IgD-negative memory B cell (primary cell): Measurements from ENCODE around the gene LY6G6C. TPM values are rescaled to one million over a fixed set of nuclear protein-coding genes. Genes with fewer than 3 reads are reported as not detected.

ENCODE experiments used
- H3K27ac Mint-ChIP-seq, 3 donors: one replicate each; pipeline ENCODE4 v1.8.0; 2020 to 2022; ENCODE audit warnings: mild to moderate bottlenecking in 3 of 3, mixed read lengths in 3 of 3, moderate library complexity in 1 of 3
- H3K27me3 Mint-ChIP-seq: one replicate; pipeline ENCODE4 v1.8.0; 2021; ENCODE audit warnings: mixed read lengths
- H3K36me3 Mint-ChIP-seq: one replicate; pipeline ENCODE4 v1.8.0; 2020; ENCODE audit warnings: mild to moderate bottlenecking, mixed read lengths
- H3K4me1 Mint-ChIP-seq, 3 donors: one replicate each; pipeline ENCODE4 v1.8.0; 2020 to 2022; ENCODE audit warnings: mixed read lengths in 3 of 3, mild to moderate bottlenecking in 1 of 3
- H3K4me3 Mint-ChIP-seq, 4 donors: one replicate each; pipeline ENCODE4 v1.8.0; 2020 to 2022; ENCODE audit warnings: mild to moderate bottlenecking in 4 of 4, mixed read lengths in 4 of 4, moderate library complexity in 3 of 4
- H3K9me3 Mint-ChIP-seq, 3 donors: one replicate each; pipeline ENCODE4 v1.8.0; 2020 to 2021; ENCODE audit warnings: mixed read lengths in 3 of 3, mild to moderate bottlenecking in 1 of 3
- polyA plus RNA-seq: library from polyadenylated mRNA; unstranded; fragments of 300-500 nt; fragmentation: Illumina TruSeq; gene quantifications from one replicate; pipeline ENCODE4 v1.2.3, GENCODE V29; 2021

LY6G6C gene
- polyA plus RNA-seq, 1 donor from 2014 or later, result not detected

DNA sequence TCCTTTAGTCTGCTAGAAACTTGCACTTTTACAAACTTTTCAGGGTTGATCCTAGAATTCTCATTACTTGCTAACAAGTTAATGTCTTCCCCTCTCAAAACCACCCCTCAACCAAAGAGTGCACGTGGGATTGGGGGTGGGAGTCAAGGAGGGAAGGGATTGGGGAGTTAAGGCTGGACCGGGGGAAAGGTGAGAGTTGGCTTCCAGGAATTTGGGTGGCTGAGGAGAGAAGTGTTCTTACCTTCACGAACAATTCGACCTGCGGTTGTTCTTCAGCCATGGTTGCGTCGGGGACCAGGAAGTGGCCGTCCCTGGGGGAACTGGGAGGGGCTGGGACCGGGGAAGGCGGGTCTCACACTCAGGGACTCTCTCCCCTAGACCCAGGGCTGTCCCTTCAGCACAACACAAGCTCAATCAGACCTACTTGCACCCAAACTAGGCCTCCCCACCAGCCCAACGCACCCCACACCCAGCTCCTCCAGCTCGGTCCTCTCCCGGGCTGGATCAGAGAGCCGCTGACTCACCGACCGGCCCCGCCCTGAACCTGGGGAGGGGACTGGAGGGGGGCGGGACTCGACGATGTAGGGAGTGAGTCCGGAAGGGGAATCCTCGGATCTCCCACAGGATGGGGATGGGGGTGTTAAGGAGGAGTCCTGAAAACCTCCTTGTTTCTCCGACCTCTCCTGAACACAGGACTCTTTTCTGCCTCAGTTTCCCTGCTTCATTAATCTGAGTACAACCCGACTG is 14.6 kb upstream of the LY6G6C start, which contains the start of gene CLIC1:
CLIC1 (minus strand) TSS at position 510 of the 747 bp plus-strand sequence; CDS start at position 280, 230 bp downstream.
- H3K4me3 Mint-ChIP-seq, result peak within 1 kb of the TSS; percentile 93 to 99 (median 98)
- H3K4me1 Mint-ChIP-seq, result peaks cover 32 to 48% (median 43%) of the 10 kb centered on the region in 3 donors
- no peaks in the 10 kb centered on the region for H3K9me3 Mint-ChIP-seq
- H3K36me3 Mint-ChIP-seq, result peaks cover 3% of the 10 kb centered on the region
- H3K27ac Mint-ChIP-seq, result peak within 1 kb of the TSS; percentile 93 to 98 (median 95)
- H3K27me3 Mint-ChIP-seq, result no peaks in the 10 kb centered on the region

DNA sequence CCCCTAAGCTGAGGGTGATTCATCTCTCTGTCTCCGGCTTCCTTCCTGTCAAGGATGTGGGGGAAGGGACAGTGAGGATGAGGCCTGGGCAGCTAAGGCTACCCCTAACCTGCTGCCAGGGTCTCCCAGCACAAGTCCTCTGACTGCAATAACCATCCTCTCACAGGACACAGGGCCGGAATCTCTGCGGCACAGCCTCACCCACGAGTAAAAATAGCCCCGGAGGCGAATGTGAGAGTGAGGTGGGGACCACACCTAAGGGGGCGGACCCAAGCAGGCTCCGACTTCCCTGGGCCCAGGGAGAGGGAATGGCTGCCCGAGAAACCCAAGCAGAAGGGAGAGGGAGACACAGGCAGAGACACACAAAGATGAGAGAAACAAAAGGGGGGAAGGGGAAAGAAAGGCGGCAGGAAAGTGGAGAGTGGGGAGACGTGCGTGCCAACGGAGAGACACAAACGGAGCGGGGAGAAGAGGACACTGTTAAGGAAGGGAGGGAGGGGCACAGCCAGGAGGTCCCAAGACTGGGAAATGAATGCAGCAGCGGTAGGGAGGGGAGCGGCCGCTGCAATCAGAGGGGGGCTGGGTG is 13.4 kb upstream of the LY6G6C start:
- peaks cover 31 to 46% (median 43%) of the 10 kb centered on the region in 3 donors for H3K4me1 Mint-ChIP-seq
- H3K4me3 Mint-ChIP-seq, result peak overlapping the region; percentile 93 to 99 (median 98)
- peaks cover 5% of the 10 kb centered on the region for H3K36me3 Mint-ChIP-seq
- peak overlapping the region; percentile 93 to 98 (median 95) for H3K27ac Mint-ChIP-seq
- H3K27me3 Mint-ChIP-seq, result no peaks in the 10 kb centered on the region
- H3K9me3 Mint-ChIP-seq, result no peaks in the 10 kb centered on the region

DNA sequence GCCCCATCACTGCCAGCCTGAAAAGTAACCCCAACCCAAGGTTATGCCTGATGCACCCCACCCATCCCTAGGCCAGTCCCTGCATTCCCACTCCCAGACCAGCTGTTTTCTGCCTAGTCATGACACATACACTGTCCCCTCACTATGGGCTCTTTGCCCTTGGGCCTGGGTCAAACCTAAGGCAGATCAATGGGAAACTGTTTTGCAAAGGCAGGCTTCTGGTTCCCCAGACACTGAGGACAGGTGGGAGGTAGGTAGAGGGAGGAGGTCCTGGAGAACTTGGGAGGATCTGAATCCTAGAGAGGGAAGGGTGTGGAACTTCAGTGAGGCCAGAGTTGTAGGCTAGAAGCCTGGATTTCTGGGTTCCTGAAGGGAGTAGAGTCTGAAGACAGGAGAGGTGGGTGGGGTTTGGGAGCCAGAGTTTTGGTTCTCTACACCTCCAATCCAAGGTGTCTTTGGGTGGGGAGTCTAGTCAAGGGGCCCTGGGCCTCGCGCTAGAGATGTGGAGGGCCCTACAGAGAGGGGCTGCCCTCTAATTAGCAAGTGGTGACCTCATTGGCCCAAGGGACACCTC is 12.8 kb upstream of the LY6G6C start:
- peak overlapping the region; percentile 93 to 98 (median 95) for H3K27ac Mint-ChIP-seq
- peaks cover 26 to 43% (median 42%) of the 10 kb centered on the region in 3 donors for H3K4me1 Mint-ChIP-seq
- no peaks in the 10 kb centered on the region for H3K9me3 Mint-ChIP-seq
- H3K36me3 Mint-ChIP-seq, result peaks cover 5% of the 10 kb centered on the region
- peak overlapping the region; percentile 93 to 99 (median 98) for H3K4me3 Mint-ChIP-seq
- no peaks in the 10 kb centered on the region for H3K27me3 Mint-ChIP-seq

DNA sequence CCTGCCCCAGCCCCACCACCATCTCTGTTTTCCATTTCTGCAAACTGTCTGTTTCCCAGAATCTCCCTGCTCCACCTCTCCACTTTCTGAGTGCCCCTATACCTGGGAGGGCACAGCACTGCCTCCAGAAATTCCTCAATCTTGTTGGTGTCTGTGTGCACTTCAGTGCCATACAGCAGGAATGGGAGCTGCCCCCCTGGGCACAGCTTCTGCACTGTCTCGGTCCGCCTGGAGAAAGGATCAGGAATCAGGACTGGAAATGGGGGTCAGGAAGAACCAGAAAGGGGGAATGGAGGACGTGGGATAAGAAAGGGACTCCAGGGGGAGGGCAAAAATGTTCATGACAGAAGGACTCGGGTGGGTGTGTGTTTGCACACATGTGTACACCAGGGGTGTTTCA is 12.2 kb upstream of the LY6G6C start:
- Mint-ChIP-seq H3K4me3 (peak overlapping the region; percentile 65 to 98 (median 95)), H3K36me3 (peaks cover 5% of the 10 kb centered on the region), H3K27ac (peak overlapping the region in 2 of 3 donors; percentile 76 to 93), H3K27me3 (no peaks in the 10 kb centered on the region), H3K4me1 (peaks cover 25 to 40% (median 40%) of the 10 kb centered on the region in 3 donors), H3K9me3 (no peaks in the 10 kb centered on the region)

DNA sequence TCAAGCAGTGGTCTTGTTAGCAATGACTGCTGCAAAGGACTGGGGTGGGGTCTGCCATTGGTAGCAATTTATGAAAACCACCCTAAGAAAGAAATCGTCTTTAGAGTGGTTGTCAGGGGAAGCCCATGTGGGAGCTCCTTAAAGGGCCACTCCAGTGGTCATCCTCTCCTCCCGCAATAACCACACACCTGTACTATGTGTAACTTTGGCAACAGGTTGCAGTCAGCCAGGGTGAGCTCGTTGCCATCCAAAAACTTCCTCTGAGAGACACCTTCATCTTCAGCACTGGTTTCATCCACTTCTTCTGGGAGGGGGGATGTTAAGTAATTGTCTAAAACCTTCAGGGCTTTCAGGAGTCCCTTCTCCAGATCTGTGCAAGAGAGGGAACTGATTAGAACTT is 10.5 kb upstream of the LY6G6C start:
- Mint-ChIP-seq H3K4me3 (peak overlapping the region in 2 of 4 donors; percentile 54 to 97), H3K4me1 (peaks cover 18 to 40% (median 35%) of the 10 kb centered on the region in 3 donors), H3K36me3 (peaks cover 10% of the 10 kb centered on the region), H3K27me3 (no peaks in the 10 kb centered on the region), H3K27ac (peak overlapping the region in 1 of 3 donors; percentile 54), H3K9me3 (no peaks in the 10 kb centered on the region)

DNA sequence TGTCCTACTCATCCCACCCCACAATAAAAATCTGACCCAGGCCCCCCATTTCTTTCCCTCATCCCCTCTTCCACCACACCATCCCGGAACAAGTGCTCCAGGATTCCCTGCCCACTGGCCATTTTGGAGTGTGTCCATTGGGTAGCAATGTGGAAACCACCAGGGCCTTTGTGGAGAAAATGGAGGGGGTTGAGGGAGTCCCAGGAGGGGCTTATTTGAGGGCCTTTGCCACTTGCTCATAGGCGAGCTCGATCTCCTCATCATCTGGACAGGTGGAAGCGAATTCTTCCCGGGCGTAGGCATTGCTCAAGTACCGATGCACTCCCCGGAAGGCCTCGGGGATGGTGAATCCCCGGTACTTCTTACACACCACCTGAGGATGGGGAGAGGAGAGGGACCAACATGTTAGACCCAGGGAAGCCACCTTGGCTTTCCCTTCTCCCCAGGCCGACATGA is 9.1 kb upstream of the LY6G6C start:
- H3K4me1 Mint-ChIP-seq, result peaks cover 23 to 47% (median 42%) of the 10 kb centered on the region in 3 donors
- peak overlapping the region; percentile 94 to 99 (median 97) for H3K4me3 Mint-ChIP-seq
- no peaks in the 10 kb centered on the region for H3K9me3 Mint-ChIP-seq
- peak overlapping the region; percentile 94 to 97 (median 96) for H3K27ac Mint-ChIP-seq
- H3K36me3 Mint-ChIP-seq, result peaks cover 20% of the 10 kb centered on the region
- H3K27me3 Mint-ChIP-seq, result no peaks in the 10 kb centered on the region

DNA sequence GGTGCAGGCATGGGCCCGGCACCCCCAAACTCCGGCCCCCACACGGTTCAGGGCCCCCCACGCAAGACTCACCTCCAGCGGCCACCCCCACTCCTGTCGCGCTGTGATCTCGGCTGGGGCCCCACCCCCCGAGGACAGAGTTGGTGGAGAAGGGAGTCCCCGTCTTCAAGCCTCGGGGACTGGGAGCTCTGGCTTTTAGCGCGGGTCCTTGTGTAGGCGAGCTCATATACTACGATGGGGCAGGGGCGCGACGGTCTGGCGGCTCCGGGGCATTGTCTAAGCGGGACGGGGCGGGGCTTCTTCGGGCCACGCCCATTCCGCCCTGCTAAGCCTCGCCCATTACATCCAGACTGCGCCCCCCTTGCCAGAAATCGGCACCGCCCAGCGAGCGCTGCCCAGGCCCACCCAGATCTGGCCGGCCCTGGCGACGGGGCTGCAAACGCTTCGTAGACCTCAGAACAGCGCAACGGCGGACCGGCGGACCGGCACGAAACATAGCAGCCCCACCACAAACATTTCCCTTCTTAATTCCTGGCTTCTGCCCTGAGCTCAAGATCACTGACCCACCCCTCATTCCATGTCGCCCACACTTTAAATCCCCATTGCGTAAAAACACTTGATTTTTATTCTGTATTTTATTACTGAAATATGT is 8.6 kb upstream of the LY6G6C start:
- peak overlapping the region; percentile 94 to 97 (median 96) for H3K27ac Mint-ChIP-seq
- peak overlapping the region; percentile 94 to 99 (median 97) for H3K4me3 Mint-ChIP-seq
- H3K27me3 Mint-ChIP-seq, result no peaks in the 10 kb centered on the region
- H3K36me3 Mint-ChIP-seq, result peaks cover 20% of the 10 kb centered on the region
- peaks cover 25 to 47% (median 42%) of the 10 kb centered on the region in 3 donors for H3K4me1 Mint-ChIP-seq
- no peaks in the 10 kb centered on the region for H3K9me3 Mint-ChIP-seq

DNA sequence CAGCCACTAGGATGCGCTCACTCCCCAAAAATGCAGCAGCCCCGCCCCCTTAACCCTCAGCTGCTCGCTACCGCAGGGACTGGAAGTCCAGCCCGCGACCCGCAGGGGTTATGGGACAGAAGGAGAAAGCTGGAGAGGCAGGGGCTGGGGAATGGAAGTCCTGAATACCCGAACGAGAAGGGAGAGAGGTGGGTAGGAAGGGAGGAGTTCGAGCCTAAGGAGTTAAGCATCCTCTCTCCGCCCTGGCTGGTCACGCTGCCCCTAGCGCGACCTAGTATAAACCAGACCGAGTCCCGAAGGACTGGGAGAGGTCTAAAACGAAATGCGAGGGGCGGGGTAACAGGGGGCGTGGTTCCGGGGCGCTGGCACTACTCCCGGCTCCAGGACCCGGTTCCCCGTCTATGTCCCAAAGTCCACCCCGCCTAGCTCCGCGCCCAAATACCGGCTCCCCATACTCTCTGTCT is 8.0 kb upstream of the LY6G6C start:
- Mint-ChIP-seq H3K36me3 (peaks cover 21% of the 10 kb centered on the region), H3K4me3 (peak overlapping the region; percentile 94 to 99 (median 97)), H3K27me3 (no peaks in the 10 kb centered on the region), H3K27ac (peak overlapping the region; percentile 94 to 97 (median 96)), H3K4me1 (peaks cover 25 to 47% (median 42%) of the 10 kb centered on the region in 3 donors), H3K9me3 (no peaks in the 10 kb centered on the region)

DNA sequence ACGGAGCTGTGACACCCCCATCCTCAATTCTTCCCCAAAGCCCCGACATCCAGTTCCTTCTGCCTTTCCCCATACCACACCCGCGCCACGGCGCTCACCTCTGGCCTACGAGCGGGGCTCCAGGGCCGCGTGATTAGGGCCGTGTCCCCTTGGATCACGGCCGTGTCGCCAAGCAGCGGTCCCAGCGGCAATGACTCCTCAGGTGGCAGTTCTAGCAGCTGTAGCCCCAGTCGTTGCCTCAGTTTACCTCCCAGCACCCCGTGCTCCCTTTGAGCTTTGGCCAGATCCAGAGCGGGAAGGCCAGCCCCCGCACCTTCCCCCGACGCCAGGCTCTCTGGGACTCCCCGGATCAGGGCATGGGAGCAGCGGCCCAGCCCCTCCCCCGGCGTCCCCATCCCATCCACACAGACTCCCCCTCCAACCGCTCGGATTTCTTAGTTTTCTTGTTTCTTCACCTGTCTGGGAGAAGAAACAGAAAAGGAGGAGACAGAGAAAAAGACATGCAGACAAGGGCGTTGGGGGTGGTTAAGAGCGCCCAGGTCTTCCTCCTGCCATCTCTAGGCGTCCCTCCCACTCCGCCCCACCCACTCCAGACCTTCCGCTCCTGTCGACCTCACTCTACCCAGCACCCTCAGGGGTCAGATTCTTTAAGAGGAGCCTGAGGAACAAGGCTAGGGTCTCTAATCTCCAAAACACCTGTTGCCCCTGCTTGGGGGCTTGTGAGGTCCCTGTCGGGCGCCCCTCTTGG is 7.4 kb upstream of the LY6G6C start, which contains the start of gene DDAH2:
DDAH2 (minus strand) TSS at position 533 of the 748 bp plus-strand sequence; CDS start at position 395, 138 bp downstream.
- Mint-ChIP-seq H3K27ac (peak within 1 kb of the TSS; percentile 94 to 97 (median 96)), H3K36me3 (peaks cover 24% of the 10 kb centered on the region), H3K4me3 (peak within 1 kb of the TSS; percentile 94 to 99 (median 97)), H3K27me3 (no peaks in the 10 kb centered on the region), H3K9me3 (no peaks in the 10 kb centered on the region), H3K4me1 (peaks cover 25 to 45% (median 42%) of the 10 kb centered on the region in 3 donors)

DNA sequence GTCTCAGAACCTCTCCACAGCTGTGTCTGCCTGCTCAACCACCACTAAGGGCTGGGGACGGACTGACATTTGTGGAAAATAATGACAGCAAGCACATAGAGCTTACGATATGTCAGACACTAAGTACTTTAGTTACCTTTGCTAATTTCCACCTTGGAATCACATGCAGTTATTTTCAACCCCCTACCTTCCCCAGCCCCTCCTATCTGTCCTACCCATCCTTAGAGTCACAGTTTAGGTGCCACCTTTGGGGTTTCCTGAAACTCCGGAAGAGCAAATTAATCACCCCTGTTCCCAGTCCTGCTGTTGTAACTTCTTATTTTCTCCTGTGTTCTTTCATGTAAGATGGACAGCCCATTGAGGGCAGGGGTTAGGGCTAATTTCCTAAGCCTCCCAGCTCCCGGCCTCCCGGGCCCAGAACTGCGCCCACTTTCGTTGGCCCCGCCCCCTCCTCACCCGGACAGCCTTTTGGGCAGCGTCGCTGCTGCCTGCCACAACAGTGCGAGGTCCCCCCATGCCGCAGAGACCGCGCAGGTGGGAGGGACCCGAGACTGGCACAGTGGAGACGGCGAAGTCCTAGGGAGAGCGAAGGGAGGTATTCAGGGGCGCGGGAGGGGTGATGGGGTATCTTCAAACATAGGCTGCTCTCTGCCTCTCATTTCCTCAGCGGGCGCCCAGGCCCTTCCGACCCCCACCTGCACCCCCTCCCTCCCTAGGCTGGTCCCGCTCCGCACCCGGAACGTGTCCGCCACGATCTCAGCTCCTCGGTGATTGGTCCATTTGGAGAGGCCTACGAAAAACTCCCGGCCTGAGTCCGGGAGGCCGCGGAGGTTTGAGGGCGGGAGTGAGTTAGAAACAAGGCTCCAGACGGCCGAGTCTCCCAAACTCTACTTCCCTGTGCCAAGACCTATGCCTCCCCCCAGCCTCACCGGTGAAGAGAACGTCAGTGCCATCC is 6.4 kb upstream of the LY6G6C start:
- Mint-ChIP-seq H3K36me3 (peaks cover 22% of the 10 kb centered on the region), H3K4me1 (peaks cover 25 to 39% (median 36%) of the 10 kb centered on the region in 3 donors), H3K27me3 (no peaks in the 10 kb centered on the region), H3K9me3 (no peaks in the 10 kb centered on the region), H3K27ac (peak overlapping the region; percentile 81 to 97 (median 95)), H3K4me3 (peak overlapping the region; percentile 93 to 97 (median 95))

DNA sequence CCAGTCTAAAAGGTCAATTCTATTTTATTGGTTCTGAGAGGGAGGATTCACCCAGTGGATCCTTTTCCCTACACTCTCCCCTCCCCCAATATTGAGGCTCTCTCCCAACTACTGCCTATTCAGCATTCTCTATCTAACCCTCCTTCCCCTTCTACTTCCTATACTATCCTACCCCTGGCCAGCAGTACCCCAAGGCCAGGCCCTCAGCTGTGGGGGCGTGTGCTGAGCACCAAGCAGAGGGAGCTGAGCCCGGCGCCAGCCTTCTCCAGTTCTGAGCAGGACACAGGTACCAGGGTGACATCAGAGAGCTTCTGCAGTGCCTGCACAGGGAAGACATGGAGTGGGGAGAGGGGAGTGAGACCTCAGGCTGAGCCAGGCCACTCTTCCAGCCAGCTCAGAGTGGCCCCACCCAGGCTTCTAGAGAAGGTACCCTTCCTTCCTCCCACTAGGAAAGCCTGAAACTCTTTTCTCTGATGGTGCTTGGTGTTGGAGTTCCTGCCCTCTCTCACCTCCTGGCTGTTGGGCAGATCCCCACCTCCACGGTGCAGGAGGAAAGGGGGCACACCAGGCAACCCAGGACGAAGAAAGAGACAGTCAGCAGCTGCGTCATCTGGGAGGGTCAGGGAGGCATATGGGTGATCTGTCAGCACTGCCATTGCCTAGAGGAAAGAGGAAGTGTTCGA is 5.6 kb upstream of the LY6G6C start:
- Mint-ChIP-seq H3K4me1 (peaks cover 25 to 38% (median 38%) of the 10 kb centered on the region in 3 donors), H3K36me3 (peaks cover 22% of the 10 kb centered on the region), H3K27me3 (no peaks in the 10 kb centered on the region), H3K27ac (peak overlapping the region; percentile 80 to 95 (median 81)), H3K4me3 (peak overlapping the region; percentile 85 to 96 (median 94)), H3K9me3 (no peaks in the 10 kb centered on the region)

DNA sequence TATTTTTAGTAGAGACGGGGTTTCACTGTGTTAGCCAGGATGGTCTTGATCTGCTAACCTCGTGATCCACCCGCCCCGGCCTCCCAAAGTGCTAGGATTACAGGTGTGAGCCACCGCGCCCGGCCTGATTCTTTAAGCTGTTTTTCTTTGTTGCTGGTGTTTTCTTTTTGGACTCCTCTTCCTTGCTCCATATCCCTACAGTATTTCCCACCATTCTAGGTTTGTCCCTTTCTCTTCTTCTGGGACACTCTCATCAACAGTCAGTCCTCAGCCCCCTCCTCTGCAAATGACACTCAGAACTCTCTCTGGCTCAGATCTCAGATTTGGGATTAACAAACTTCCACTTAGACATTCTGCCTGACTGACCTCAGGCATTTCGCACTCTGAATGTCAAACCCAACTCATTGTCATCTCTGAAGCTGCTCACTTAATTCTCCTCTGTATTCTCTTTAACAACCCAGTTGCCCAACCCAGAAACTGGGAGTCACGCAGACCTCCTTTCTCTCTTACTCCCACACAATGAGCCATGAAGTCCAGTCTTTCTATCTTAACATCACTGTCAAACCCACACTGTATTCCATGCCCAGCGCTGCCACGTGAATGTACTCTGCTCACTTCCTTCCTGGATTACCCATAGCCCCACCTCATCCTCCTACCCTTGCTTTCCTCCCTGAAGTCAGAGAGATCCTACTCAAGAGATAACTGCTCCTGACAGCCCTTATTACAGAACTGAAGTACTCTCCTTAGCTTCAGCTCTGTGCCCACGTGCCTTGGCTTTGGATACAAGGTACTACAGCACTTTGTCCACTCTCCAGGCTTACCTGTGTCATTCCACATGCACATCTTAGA is 4.2 kb upstream of the LY6G6C start:
- peak overlapping the region in 2 of 3 donors; percentile 80 to 82 for H3K27ac Mint-ChIP-seq
- H3K27me3 Mint-ChIP-seq, result no peaks in the 10 kb centered on the region
- peaks cover 22% of the 10 kb centered on the region for H3K36me3 Mint-ChIP-seq
- H3K4me3 Mint-ChIP-seq, result peak overlapping the region in 1 of 4 donors; percentile 53
- peaks cover 25 to 38% (median 36%) of the 10 kb centered on the region in 3 donors for H3K4me1 Mint-ChIP-seq
- H3K9me3 Mint-ChIP-seq, result no peaks in the 10 kb centered on the region
